HG03025 (cell line): ENCODE measurements around the gene OLR1.
A peak's percentile ranks its signal among the peaks of the same experiment; 100 is the strongest.
"Not testable (repeated sequence)": the region's sequence is repeated elsewhere in the genome, so short reads cannot be mapped to it uniquely, and the experiment has no call there.

Experiments
- ATAC-seq: cut with Tn5 transposase; IDR thresholded peaks from one replicate; pipeline ENCODE4 v1.9.1; 2021; ENCODE audit warnings: mild to moderate bottlenecking, moderate library complexity; ENCODE audit not compliant: unreplicated experiment, low FRiP score

OLR1 gene

DNA sequence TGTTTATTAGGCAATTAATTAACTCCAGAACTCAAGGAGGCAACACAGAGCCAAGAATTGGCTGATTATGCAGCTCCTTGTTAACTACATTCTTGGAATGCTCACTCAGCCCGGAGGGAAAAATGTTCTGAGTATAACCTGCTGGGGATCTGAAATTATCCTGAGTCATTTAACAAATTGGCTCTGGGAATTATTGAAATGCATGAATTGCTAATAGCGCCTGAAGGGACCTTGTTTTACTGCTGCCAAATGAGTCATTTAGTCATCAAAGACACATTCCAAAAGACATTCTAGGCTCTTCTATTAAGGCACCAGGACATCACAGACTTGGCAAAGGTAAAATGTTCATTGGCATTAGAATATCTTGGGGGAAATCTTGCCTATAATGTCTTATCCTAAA lies 19.9 kb upstream of the OLR1 start:
- ATAC-seq, result no peak

DNA sequence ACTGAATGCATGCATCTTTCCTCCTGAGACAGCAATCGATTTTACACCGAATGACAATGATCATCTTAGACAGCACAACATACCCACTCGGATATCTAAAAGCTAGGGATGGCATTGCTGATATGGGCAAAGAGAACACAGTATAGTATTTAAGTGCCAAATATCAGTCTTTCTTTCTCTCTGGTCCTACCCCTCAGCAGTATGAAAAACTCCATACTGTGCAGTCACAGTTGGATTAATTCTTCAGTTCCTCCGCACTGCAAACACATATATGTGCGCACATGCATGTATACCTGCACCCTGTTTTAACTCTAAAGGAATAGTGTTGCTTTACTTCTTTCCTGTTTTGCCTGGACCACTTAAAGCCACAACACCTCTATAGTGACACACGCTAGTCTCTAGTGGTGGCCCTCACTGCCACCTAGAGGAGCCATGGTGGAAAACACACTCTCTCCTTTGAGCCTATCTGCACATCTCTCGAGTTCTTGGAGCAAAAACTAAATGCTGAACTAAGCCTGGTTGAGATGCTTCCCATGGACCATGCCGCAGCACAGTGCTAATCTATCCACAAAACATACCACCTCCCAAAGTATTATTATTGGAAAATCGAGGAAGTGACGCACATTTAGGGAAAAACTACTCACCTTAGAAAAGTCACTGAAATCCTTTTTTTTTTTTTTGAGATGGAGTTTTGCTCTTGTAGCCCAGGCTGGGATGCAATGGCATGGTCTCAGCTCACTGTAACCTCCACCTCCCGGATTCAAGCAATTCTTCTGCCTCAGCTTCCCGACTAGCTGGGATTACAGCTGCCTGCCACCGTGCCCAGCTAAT lies 18.8 kb upstream of the OLR1 start:
- ATAC-seq, result peak; percentile 87

DNA sequence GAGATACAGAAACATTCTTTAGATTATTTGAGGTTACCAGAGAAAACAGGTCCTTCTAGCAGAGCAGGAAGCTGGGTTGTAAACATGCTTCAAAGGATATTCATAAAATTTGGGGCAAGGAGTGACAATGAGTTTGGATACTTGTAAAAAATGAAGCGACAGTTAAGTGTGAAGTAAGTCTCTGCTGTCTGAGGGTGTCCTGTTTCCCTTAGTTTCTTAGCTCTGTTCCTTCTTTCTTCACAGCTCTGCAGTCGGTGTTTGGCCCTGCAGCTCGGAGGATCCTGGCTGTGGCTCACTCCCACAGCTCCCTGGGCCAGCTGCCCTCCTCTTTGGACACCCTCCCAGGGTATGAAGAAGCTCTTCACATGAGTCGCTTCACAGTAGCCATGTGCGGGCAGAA lies 17.7 kb upstream of the OLR1 start:
- ATAC-seq, result no peak

GRCh38 chr12:10186958-10187357 lies 15.0 kb upstream of the OLR1 start:
- ATAC-seq, result not testable (repeated sequence)

GRCh38 chr12:10186299-10186698 lies 14.4 kb upstream of the OLR1 start:
- no peak for ATAC-seq

- ATAC-seq, result no peak
Observed at GRCh38 chr12:10184261-10184843, 12.4 kb upstream of the OLR1 start.

DNA sequence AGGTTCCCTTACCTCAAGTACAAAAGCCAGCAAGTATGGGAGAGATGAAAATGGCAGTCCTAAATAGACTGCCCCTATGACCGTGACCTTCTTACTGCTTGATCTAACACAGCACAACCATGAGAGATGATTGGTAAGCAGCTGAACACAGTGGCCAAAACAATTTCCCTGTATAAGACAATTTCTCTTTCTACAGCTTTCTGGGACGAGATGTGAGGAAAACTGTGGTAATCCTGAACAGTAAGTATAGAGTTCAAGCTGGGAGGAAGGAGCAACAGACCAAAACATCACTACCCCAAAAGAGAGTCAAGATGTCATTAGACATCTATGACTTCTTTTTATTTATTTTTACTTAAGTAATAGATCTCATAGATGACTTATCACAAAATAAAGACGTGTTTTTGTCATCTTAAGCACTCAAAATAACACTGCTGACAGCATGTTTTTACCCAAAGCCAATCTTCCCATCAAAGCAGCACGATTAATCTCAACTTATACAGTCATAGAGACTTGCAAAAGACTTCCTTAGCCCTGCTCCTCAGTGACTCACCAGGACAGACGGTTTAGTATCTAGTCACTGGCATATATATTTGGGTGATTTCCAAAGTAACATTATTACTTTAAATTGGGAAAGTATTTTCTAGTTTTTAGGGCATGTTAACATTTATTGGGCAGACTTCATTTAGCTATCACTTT lies 10.6 kb upstream of the OLR1 start:
- no peak for ATAC-seq

- no peak for ATAC-seq
Observed at GRCh38 chr12:10179776-10180181, 7.8 kb upstream of the OLR1 start.

- ATAC-seq, result no peak
Observed at GRCh38 chr12:10178821-10179220, 6.9 kb upstream of the OLR1 start, which contains the start of gene TMEM52B. TMEM52B (plus strand) TSS chr12:10179032; CDS start chr12:10179575, 543 bp downstream.

GRCh38 chr12:10175846-10176636 lies 4.1 kb upstream of the OLR1 start:
- no peak for ATAC-seq

DNA sequence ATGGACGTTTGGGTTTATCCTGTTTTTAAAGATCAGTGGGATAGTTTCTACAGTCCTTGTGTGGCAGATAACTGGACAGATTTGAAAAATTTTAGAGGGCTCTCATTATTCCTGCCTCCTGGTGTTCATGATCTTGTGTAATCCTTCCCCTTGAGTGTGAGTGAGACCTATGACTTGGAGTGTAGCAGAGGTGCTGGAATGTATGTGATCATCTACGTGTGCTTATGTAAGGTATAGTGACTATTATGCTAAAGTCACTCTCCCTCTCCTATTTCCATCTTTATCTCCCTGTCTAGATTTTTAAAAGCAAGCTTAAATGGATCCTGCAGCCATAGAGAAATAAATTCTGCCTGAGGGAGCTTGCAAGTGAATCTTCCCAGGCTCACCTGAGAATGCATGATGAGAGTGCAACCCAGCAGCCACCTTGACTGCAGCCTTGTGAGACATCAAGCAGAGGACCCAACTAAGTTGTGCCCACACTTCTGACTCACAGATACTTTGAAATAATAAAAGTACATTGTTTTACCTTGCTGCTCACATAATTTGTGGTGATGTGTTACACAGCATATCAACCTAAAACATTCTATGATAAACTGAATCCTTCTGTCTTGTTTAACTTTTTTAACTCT lies 3.2 kb upstream of the OLR1 start:
- ATAC-seq, result no peak

DNA sequence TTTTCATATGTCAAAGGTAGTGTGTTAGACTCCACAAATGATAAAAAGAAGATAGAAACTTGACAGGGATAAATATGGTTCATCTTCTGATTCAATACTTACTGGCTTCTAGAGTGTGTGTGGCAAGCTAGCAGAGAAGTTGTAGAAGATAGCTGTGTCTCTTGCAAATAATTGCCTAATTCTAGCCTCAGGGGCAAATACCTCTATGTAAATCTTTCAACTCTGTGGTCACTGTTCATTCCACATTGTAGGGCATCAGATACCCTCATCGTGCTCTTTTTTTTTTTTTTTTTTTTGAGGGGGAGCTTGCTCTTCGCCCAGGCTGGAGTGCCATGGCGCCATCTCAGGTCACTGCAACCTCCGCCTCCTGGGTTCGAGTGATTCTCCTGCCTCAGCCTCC lies 1.7 kb downstream of the OLR1 start:
- ATAC-seq, result no peak

GRCh38 chr12:10169104-10169503 lies 2.8 kb downstream of the OLR1 start:
- no peak for ATAC-seq

DNA sequence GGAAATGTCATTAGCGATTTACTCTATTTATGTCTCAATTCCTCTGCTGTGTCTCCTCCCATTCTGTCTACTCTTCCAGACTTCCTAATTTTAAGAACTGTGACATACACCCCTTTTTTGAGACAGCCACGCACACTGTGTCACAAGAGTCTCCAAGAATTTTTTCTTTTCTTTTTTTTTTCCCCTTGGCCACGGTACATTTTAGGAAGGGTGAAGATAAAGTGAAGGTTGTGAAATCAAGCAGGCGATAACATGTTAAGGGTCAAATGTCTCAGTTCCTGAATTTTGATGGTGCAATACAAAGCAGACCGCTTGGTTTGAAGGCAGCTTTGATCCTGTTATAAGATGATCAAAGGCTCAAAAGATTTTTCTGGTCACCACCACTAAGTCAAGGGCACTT lies 4.3 kb downstream of the OLR1 start:
- ATAC-seq, result no peak

- no peak for ATAC-seq
Observed at GRCh38 chr12:10165421-10165820, 6.5 kb downstream of the OLR1 start.

DNA sequence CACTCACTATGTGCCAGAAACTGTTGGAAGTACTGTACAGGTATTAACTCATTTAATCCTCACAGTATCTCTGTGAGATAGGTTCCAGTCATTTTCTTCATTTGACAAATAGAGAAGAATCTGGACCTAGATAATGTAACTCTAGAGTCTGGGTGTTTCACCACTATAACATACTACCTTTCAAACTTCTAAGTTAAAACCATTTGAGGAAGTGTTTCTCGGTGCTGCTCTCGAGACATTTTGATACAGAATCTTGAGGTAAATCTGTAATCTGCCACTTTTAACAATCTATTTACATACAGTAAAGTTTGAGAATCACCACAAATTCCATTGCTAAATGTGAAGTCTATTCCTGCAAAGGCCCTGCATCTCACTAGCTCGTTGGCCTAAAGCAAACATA lies 8.8 kb downstream of the OLR1 start:
- ATAC-seq, result no peak

GRCh38 chr12:10160617-10161385 lies 11.1 kb downstream of the OLR1 start:
- no peak for ATAC-seq

GRCh38 chr12:10159280-10159679 lies 12.7 kb downstream of the OLR1 start:
- no peak for ATAC-seq

GRCh38 chr12:10158406-10158805 lies 13.5 kb downstream of the OLR1 start:
- ATAC-seq, result no peak

DNA sequence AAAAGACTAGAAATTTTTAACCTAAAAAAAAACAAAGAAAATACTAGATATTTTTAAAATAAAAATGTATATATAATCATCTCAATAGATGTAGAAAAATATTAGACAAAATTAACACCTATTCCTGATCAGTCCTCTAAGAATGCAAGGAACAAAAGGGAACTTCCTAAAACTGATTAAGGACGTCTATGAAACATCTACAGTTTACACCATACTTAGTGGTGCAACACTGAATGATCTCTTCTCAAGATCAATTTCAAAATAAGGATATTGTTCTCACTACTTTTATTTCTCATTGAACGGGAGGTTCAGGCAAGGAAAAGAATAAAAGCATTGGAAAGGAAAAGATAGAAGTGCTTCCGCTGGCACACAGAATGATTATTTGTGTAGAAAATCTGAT lies 16.0 kb downstream of the OLR1 start:
- ATAC-seq, result no peak
